ENCODE results near the gene KRT1. TPM values are rescaled to one million over a fixed set of nuclear protein-coding genes. Genes with fewer than 3 reads are reported as not detected.

KRT1 gene
- total and polyA plus RNA-seq, 2 experiments from 2014 or later = not detected

DNA sequence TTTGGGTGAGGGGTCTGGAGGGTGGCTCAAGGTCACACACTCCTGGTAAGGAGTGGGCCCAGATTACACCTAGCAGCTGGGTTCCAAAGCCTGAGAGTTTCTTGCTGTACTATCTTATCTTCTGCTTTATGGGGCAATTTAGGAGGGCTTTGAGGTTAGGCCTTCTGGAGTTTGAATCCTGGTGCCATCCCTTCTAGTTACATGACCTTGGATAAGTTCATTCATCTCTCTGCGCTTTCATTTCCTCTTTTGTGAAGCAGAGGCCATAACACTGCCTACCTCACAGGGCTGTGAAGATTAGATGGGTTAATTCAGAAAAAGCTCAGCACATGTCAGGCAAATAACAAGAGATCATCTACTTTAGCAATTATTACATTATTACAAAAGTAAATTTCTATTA, 30.5 kb upstream of the KRT1 start:
- no peak for DNase-seq
- Histone ChIP-seq H3K9ac (no peak overlapping the region), H3K36me3 (ENCODE audit: low read depth) (no peaks in the 10 kb centered on the region), H3K9me2 (ENCODE audit: insufficient read depth) (no peaks in the 10 kb centered on the region), H3K27me3 (replicated peaks; ENCODE audit: insufficient read depth) (peaks cover 64% of the 10 kb centered on the region), H3K4me3 (no peak overlapping the region), H3K4me1 (ENCODE audit: insufficient read depth) (no peaks in the 10 kb centered on the region), H3K9me3 (ENCODE audit: low read depth) (no peaks in the 10 kb centered on the region), H3K4me2 (ENCODE audit: unreplicated experiment) (no peak overlapping the region), H4K20me1 (ENCODE audit: insufficient read depth) (no peaks in the 10 kb centered on the region), H2AFZ (no peak overlapping the region), H3K27ac (no peak overlapping the region), H3K79me2 (ENCODE audit: insufficient read depth) (no peaks in the 10 kb centered on the region), H3F3A (ENCODE audit: insufficient read depth) (no peaks in the 10 kb centered on the region)
- WGBS, 2 experiments (ENCODE audit: low coverage in 1 of 2, low lambda C conversion rate in 2 of 2, missing lambda C conversion rate in 2 of 2) = 82 to 90% methylated on average over 1 of the region's 1 CpG
- TF ChIP-seq EZH2 (IDR thresholded peaks at IDR 0.05; ENCODE audit: insufficient read depth, poor library complexity, severe bottlenecking) = no peak
- TF ChIP-seq EZH2phosphoT487 (IDR thresholded peaks at IDR 0.05; ENCODE audit: insufficient read depth, low read depth) = no peak
- in situ Hi-C loops (cut with MboI) = no loop called here

DNA sequence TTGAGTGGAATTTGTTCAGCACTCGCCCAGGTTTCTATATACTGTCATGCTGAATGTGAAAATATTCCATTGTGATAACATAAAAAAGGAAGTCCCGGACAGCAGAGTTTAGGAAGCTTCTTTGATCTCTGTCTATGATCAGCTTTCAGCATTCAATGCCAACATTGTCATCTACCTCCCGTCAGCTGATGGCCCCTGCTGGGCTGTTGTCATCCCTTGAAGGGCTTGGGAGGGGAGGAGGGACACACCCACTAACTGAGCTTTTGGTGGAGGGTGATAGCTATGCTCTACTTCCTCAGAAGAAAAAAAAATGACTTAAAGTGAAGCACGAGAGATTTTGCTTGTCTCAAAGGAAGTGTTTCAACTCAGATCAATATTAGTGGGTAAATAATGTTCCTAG, 27.8 kb upstream of the KRT1 start:
- WGBS, 2 experiments (ENCODE audit: low coverage in 1 of 2, low lambda C conversion rate in 2 of 2, missing lambda C conversion rate in 2 of 2) = 30 to 34% methylated on average over 4 of the region's 4 CpGs

DNA sequence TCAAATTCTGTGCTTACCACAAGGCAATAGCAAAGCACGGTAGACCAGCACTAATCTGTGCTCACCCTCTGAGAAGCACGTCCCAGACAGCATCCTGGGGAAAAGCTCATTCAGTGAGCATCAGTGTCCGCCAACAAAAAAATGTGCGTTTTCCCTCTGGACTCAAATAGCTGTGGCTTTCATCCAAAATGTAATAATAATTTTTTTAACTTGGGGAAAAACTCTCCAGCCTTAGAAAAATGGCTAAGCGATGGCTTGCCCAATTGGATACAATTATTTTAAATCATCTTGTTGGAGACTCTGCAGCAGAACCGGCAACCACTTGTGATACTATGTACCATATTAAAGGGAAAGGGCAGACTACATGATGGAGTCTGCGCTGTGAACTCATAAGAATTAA, 24.3 kb upstream of the KRT1 start:
- Histone ChIP-seq H3K27me3 (replicated peaks; ENCODE audit: insufficient read depth) (peaks cover 36% of the 10 kb centered on the region), H3K9ac (no peak overlapping the region), H3K4me3 (no peak overlapping the region), H2AFZ (no peak overlapping the region), H3K9me3 (ENCODE audit: low read depth) (no peaks in the 10 kb centered on the region), H3K4me2 (ENCODE audit: unreplicated experiment) (no peak overlapping the region), H3F3A (ENCODE audit: insufficient read depth) (no peaks in the 10 kb centered on the region), H3K9me2 (ENCODE audit: insufficient read depth) (no peaks in the 10 kb centered on the region), H3K4me1 (ENCODE audit: insufficient read depth) (no peaks in the 10 kb centered on the region), H3K27ac (no peak overlapping the region), H4K20me1 (ENCODE audit: insufficient read depth) (no peaks in the 10 kb centered on the region), H3K79me2 (ENCODE audit: insufficient read depth) (no peaks in the 10 kb centered on the region), H3K36me3 (ENCODE audit: low read depth) (no peaks in the 10 kb centered on the region)
- WGBS, 2 experiments (ENCODE audit: low coverage in 1 of 2, low lambda C conversion rate in 2 of 2, missing lambda C conversion rate in 2 of 2) = 61 to 62% methylated on average over 7 of the region's 7 CpGs
- DNase-seq = no peak
- TF ChIP-seq EZH2phosphoT487 (IDR thresholded peaks at IDR 0.05; ENCODE audit: insufficient read depth, low read depth) = no peak
- TF ChIP-seq EZH2 (IDR thresholded peaks at IDR 0.05; ENCODE audit: insufficient read depth, poor library complexity, severe bottlenecking) = no peak
- in situ Hi-C loops (cut with MboI) = no loop called here

More for the DNA sequence above, 27.8 kb upstream of the KRT1 start:
- Histone ChIP-seq H3K4me2 (ENCODE audit: unreplicated experiment) (no peak overlapping the region), H3K9me2 (ENCODE audit: insufficient read depth) (no peaks in the 10 kb centered on the region), H3F3A (ENCODE audit: insufficient read depth) (no peaks in the 10 kb centered on the region), H3K4me3 (no peak overlapping the region), H3K79me2 (ENCODE audit: insufficient read depth) (no peaks in the 10 kb centered on the region), H3K27me3 (replicated peaks; ENCODE audit: insufficient read depth) (peaks cover 49% of the 10 kb centered on the region), H3K4me1 (ENCODE audit: insufficient read depth) (no peaks in the 10 kb centered on the region), H3K27ac (no peak overlapping the region), H2AFZ (no peak overlapping the region), H3K9me3 (ENCODE audit: low read depth) (no peaks in the 10 kb centered on the region), H3K36me3 (ENCODE audit: low read depth) (no peaks in the 10 kb centered on the region), H3K9ac (no peak overlapping the region), H4K20me1 (ENCODE audit: insufficient read depth) (no peaks in the 10 kb centered on the region)
- DNase-seq = no peak
- in situ Hi-C loops (cut with MboI) = no loop called here
- no peak for TF ChIP-seq EZH2 (IDR thresholded peaks at IDR 0.05; ENCODE audit: insufficient read depth, poor library complexity, severe bottlenecking)

DNA sequence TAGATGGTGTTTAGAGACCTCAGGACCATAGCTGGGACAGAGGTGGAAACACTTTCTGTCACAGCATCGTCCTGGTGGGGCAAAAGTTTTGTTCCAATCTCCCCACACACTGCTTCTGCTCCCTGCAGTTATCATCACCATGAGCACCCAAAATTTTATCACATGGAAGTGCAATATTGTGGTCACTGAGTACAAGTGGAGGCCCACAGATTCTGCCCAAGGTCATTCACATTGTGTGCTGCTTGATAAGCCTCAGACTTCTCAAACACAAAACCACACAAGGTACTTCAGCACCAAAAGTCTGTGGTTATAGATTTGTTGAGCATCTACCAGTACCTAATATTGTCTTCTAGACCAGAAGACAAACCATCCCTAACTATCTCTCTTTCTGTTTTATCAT, 23.7 kb upstream of the KRT1 start:
- H4K20me1 ChIP-seq (ENCODE audit: insufficient read depth) = no peaks in the 10 kb centered on the region
- no peak overlapping the region for H3K4me2 ChIP-seq (ENCODE audit: unreplicated experiment)
- H3K9ac ChIP-seq = no peak overlapping the region
- TF ChIP-seq EZH2phosphoT487 (IDR thresholded peaks at IDR 0.05; ENCODE audit: insufficient read depth, low read depth) (no peak), EZH2 (IDR thresholded peaks at IDR 0.05; ENCODE audit: insufficient read depth, poor library complexity, severe bottlenecking) (no peak)
- no peak overlapping the region for H2AFZ ChIP-seq
- peaks cover 36% of the 10 kb centered on the region; the same call in 1 of the 2 replicates for H3K27me3 ChIP-seq (replicated peaks; ENCODE audit: insufficient read depth)
- no peaks in the 10 kb centered on the region for H3K79me2 ChIP-seq (ENCODE audit: insufficient read depth)
- no peaks in the 10 kb centered on the region for H3F3A ChIP-seq (ENCODE audit: insufficient read depth)
- H3K9me2 ChIP-seq (ENCODE audit: insufficient read depth) = no peaks in the 10 kb centered on the region
- in situ Hi-C loops (cut with MboI) = no loop called here
- H3K4me1 ChIP-seq (ENCODE audit: insufficient read depth) = no peaks in the 10 kb centered on the region
- H3K4me3 ChIP-seq = no peak overlapping the region
- no peak overlapping the region for H3K27ac ChIP-seq
- no peaks in the 10 kb centered on the region for H3K36me3 ChIP-seq (ENCODE audit: low read depth)
- WGBS, 2 experiments (ENCODE audit: low coverage in 1 of 2, low lambda C conversion rate in 2 of 2, missing lambda C conversion rate in 2 of 2) = 12% methylated on average over 1 of the region's 1 CpG
- no peaks in the 10 kb centered on the region for H3K9me3 ChIP-seq (ENCODE audit: low read depth)
- no peak for DNase-seq

DNA sequence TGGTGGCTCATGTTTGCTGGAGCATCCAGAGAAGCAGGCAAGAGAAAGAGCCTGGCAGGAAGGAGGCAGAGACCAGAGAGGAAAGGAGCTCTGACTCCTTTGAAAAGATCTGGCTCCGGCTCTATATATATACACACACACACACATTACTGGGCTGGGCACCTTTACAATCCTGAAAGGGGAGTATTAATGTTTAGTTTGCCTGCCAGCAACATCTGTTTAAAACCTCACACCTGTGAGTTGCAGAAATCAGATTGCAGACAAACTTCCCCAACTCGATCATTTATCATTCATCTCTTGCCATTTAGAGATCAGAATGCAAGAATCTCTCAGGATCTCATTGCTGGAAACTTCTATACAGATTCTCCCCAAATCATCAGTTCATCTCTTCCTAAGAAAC, 23.2 kb upstream of the KRT1 start, which contains the start of gene KRT77:
KRT77 (minus strand) TSS at position 101 of the 400 bp plus-strand sequence; CDS start at position 11, 90 bp downstream.
- Histone ChIP-seq H2AFZ (no peak within 1 kb of the TSS), H3K9me3 (ENCODE audit: low read depth) (no peaks in the 10 kb centered on the region), H4K20me1 (ENCODE audit: insufficient read depth) (no peaks in the 10 kb centered on the region), H3F3A (ENCODE audit: insufficient read depth) (no peaks in the 10 kb centered on the region), H3K27me3 (replicated peaks; ENCODE audit: insufficient read depth) (peaks cover 33% of the 10 kb centered on the region; the same call in 1 of the 2 replicates), H3K27ac (no peak within 1 kb of the TSS), H3K36me3 (ENCODE audit: low read depth) (no peaks in the 10 kb centered on the region), H3K4me2 (ENCODE audit: unreplicated experiment) (no peak within 1 kb of the TSS), H3K9me2 (ENCODE audit: insufficient read depth) (no peaks in the 10 kb centered on the region), H3K9ac (no peak within 1 kb of the TSS), H3K4me1 (ENCODE audit: insufficient read depth) (no peaks in the 10 kb centered on the region), H3K79me2 (ENCODE audit: insufficient read depth) (no peaks in the 10 kb centered on the region), H3K4me3 (no peak within 1 kb of the TSS)
- TF ChIP-seq EZH2 (IDR thresholded peaks at IDR 0.05; ENCODE audit: insufficient read depth, poor library complexity, severe bottlenecking) (no peak), EZH2phosphoT487 (IDR thresholded peaks at IDR 0.05; ENCODE audit: insufficient read depth, low read depth) (no peak)
- no peak for DNase-seq
- 50 to 51% methylated on average over 2 of the region's 2 CpGs for WGBS, 2 experiments (ENCODE audit: low coverage in 1 of 2, low lambda C conversion rate in 2 of 2, missing lambda C conversion rate in 2 of 2)
- in situ Hi-C loops (cut with MboI) = no loop called here

All from GM23248 (cell line).